ENCODE results near the gene AKNA. TPM values are rescaled to one million over a fixed set of nuclear protein-coding genes. Genes with fewer than 3 reads are reported as not detected.
A peak's percentile ranks its signal among the peaks of the same experiment; 100 is the strongest.

Gene AKNA
- polyA plus RNA-seq, 3 donors: 3.3 to 147 (median 7.3) TPM

DNA sequence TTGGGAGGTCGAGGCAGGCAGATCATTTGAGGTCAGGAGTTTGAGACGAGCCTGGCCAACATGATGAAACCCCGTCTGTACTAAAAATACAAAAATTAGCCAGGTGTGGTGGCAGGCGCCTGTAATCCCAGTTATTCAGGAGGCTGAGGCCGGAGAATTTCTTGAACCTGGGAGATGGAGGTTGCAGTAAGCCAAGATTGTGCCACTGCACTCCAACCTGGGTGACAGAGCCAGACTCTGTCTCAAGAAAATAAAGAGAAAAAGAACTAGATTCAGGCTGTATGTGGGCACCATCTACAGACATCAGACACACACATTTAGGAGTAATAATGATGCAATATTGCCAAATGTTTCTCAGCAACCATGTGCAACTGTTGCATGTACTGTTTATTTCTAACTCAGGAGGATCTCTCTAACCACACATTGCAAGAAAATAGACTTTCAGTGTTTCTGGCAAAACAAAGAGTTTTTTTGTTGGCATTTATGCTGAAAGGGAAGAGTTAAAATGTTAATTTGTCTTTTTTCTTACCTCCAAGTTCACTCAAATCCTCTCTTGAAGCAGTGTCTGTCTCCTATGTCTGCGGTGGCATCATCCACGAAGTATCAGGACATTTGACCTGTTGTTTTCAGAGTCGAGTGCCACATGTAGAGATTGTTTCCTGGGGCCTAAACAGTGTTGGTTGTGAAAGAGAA, 70.0 kb downstream of the AKNA start:
- Mint-ChIP-seq H3K4me1 (peaks cover 34% of the 10 kb centered on the region), H3K27ac (peak overlapping the region; percentile 43 to 89 (median 77)), H3K36me3 (no peaks in the 10 kb centered on the region), H3K27me3 (ENCODE audit: low read depth in 3 of 3) (peaks cover 0 to 7% (median 2%) of the 10 kb centered on the region in 3 donors), H3K4me3 (no peak overlapping the region), H3K9me3 (peaks cover 0 to 6% (median 2%) of the 10 kb centered on the region in 7 donors)
- H3K79me2 ChIP-seq (ENCODE audit: insufficient read depth, low read length): no peaks in the 10 kb centered on the region
- no peaks in the 10 kb centered on the region for H4K20me1 ChIP-seq (ENCODE audit: insufficient read depth, low read length)
- no peaks in the 10 kb centered on the region for H3K9me3 ChIP-seq (replicated peaks in 1 of 2; ENCODE audit: control insufficient read depth in 1 of 2, insufficient read depth in 1 of 2, low read length in 2 of 2)
- peak overlapping the region; percentile 25 for H3K9ac ChIP-seq (ENCODE audit: insufficient read depth, low read length, poor library complexity, severe bottlenecking)
- TF ChIP-seq, protein P1, sequence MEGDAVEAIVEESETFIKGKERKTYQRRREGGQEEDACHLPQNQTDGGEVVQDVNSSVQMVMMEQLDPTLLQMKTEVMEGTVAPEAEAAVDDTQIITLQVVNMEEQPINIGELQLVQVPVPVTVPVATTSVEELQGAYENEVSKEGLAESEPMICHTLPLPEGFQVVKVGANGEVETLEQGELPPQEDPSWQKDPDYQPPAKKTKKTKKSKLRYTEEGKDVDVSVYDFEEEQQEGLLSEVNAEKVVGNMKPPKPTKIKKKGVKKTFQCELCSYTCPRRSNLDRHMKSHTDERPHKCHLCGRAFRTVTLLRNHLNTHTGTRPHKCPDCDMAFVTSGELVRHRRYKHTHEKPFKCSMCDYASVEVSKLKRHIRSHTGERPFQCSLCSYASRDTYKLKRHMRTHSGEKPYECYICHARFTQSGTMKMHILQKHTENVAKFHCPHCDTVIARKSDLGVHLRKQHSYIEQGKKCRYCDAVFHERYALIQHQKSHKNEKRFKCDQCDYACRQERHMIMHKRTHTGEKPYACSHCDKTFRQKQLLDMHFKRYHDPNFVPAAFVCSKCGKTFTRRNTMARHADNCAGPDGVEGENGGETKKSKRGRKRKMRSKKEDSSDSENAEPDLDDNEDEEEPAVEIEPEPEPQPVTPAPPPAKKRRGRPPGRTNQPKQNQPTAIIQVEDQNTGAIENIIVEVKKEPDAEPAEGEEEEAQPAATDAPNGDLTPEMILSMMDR (IDR thresholded peaks at IDR 0.05): no peak
- no peak overlapping the region for H3K4me2 ChIP-seq (replicated peaks; ENCODE audit: extremely low read depth, low read length, poor library complexity, severe bottlenecking)
- peak; percentile 42 to 65 (median 46) for DNase-seq
- no peak overlapping the region for H2AFZ ChIP-seq (ENCODE audit: insufficient read depth, low read depth, low read length, poor library complexity, severe bottlenecking)
- H3K4me1 ChIP-seq (ENCODE audit: control insufficient read depth in 1 of 2, insufficient read depth in 2 of 2, low read length in 2 of 2): peaks cover 36 to 39% of the 10 kb centered on the region in 2 donors
- intact Hi-C loops (cut with micrococcal nuclease): no loop called here
- no peak overlapping the region for H3K4me3 ChIP-seq (replicated peaks in 1 of 3; ENCODE audit: low read depth in 2 of 3, low read length in 3 of 3)
- no peaks in the 10 kb centered on the region for H3K36me3 ChIP-seq (replicated peaks in 1 of 2; ENCODE audit: control insufficient read depth in 1 of 2, insufficient read depth in 2 of 2, low read length in 2 of 2)
- peak overlapping the region; percentile 44 to 67 for H3K27ac ChIP-seq (ENCODE audit: low read depth in 1 of 2, low read length in 2 of 2)
- 69% methylated on average over 8 of the region's 8 CpGs for WGBS (ENCODE audit: insufficient coverage)
- no peaks in the 10 kb centered on the region for H3K27me3 ChIP-seq (ENCODE audit: control insufficient read depth in 2 of 2, insufficient read depth in 2 of 2, low read length in 2 of 2)

DNA sequence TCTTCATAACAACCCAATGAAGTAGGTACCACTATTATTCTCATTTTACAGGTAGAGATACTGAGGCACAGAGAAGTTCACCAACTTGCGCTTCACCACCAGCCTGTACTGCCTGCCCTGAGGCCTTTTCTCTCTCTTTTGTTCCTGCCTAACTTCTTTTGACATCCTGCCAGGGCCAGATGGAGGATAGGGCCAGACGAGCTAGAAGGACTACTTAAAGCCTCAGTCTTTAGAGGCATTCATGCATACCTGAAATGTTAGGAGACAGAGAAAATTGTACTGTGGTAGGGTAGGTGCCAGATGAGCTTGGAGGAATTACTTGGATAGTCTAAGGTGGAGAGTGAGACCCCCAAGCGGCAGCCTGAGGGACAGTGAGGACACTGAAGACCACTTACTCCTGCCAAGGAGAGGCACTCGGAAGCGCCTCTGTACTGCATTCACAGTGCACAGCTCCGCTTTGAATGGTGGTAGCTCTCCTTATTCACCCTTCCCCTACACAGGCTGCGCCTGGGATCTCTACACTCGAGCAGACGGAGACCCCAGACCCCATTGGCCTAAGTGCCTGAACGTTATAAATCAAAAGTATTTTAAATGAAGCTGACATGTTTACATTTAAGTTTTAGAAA, 71.1 kb downstream of the AKNA start:
- Mint-ChIP-seq H3K27ac (no peak overlapping the region), H3K36me3 (no peaks in the 10 kb centered on the region), H3K4me3 (no peak overlapping the region), H3K4me1 (peaks cover 30% of the 10 kb centered on the region), H3K9me3 (peaks cover 0 to 6% (median 2%) of the 10 kb centered on the region in 7 donors), H3K27me3 (ENCODE audit: low read depth in 3 of 3) (peaks cover 0 to 6% (median 2%) of the 10 kb centered on the region in 3 donors)
- no peaks in the 10 kb centered on the region for H4K20me1 ChIP-seq (ENCODE audit: insufficient read depth, low read length)
- peak in 1 of 3 donors; percentile 2 for DNase-seq
- peak overlapping the region in 1 of 2 donors; percentile 69 for H3K27ac ChIP-seq (ENCODE audit: low read depth in 1 of 2, low read length in 2 of 2)
- H3K9ac ChIP-seq (ENCODE audit: insufficient read depth, low read length, poor library complexity, severe bottlenecking): no peak overlapping the region
- WGBS (ENCODE audit: insufficient coverage): 92% methylated on average over 4 of the region's 10 CpGs
- TF ChIP-seq, protein P1 (IDR thresholded peaks at IDR 0.05): no peak
- H3K27me3 ChIP-seq (ENCODE audit: control insufficient read depth in 2 of 2, insufficient read depth in 2 of 2, low read length in 2 of 2): no peaks in the 10 kb centered on the region
- H3K36me3 ChIP-seq (replicated peaks in 1 of 2; ENCODE audit: control insufficient read depth in 1 of 2, insufficient read depth in 2 of 2, low read length in 2 of 2): no peaks in the 10 kb centered on the region
- no peaks in the 10 kb centered on the region for H3K79me2 ChIP-seq (ENCODE audit: insufficient read depth, low read length)
- intact Hi-C loops (cut with micrococcal nuclease): no loop called here
- H3K4me2 ChIP-seq (replicated peaks; ENCODE audit: extremely low read depth, low read length, poor library complexity, severe bottlenecking): no peak overlapping the region
- H2AFZ ChIP-seq (ENCODE audit: insufficient read depth, low read depth, low read length, poor library complexity, severe bottlenecking): no peak overlapping the region
- no peak overlapping the region for H3K4me3 ChIP-seq (replicated peaks in 1 of 3; ENCODE audit: low read depth in 2 of 3, low read length in 3 of 3)
- peaks cover 36% of the 10 kb centered on the region in 2 donors for H3K4me1 ChIP-seq (ENCODE audit: control insufficient read depth in 1 of 2, insufficient read depth in 2 of 2, low read length in 2 of 2)
- H3K9me3 ChIP-seq (replicated peaks in 1 of 2; ENCODE audit: control insufficient read depth in 1 of 2, insufficient read depth in 1 of 2, low read length in 2 of 2): no peaks in the 10 kb centered on the region
